HepG2 (cell line): ENCODE measurements around the gene DOK4. TPM values are rescaled to one million over a fixed set of nuclear protein-coding genes. Genes with fewer than 3 reads are reported as not detected.

Experiments
- ARID4A ChIP-seq: sonication (generic); formaldehyde crosslinking; IDR thresholded peaks from 2 replicates; pipeline ENCODE4 v1.5.0; 2020; ENCODE audit warnings: mild to moderate bottlenecking, missing genetic modification reagents, borderline replicate concordance
- CREB1 ChIP-seq, 2 experiments: fragments of 450-650 bp in 1 of 2; IDR thresholded peaks; 2 replicates each; pipeline ENCODE4 v1.6.1; 2016 to 2017; ENCODE audit warnings: control low read depth in 1 of 2, mild to moderate bottlenecking in 1 of 2, missing compliant biosample characterization in 1 of 2, missing genetic modification characterization in 1 of 2
- HDAC6 ChIP-seq: fragments of 200-600 bp; sonication (generic); IDR thresholded peaks from 2 replicates; pipeline ENCODE4 v1.7.0; 2017; ENCODE audit warnings: mild to moderate bottlenecking, antibody characterized with exemption, low read length, low read depth
- MIXL1 ChIP-seq: IDR thresholded peaks from 2 replicates; pipeline ENCODE4 v1.6.1; 2016
- MTA3 ChIP-seq: sonication (generic); formaldehyde crosslinking; IDR thresholded peaks from 2 replicates; pipeline ENCODE4 v1.4.0; 2020; ENCODE audit warnings: missing genetic modification reagents
- NONO ChIP-seq, 2 experiments: fragments of 450-650 bp in 1 of 2; sonication (generic) in 1 of 2; formaldehyde crosslinking in 1 of 2; IDR thresholded peaks in 1 of 2; conservative IDR thresholded peaks in 1 of 2; 2 replicates each; pipeline versions ENCODE4 v1.6.1 to v1.8.0; 2017 to 2022; ENCODE audit warnings: mild to moderate bottlenecking in 1 of 2, missing genetic modification reagents in 1 of 2, moderate library complexity in 1 of 2
- RFXAP ChIP-seq: sonication (generic); formaldehyde crosslinking; IDR thresholded peaks from 2 replicates; pipeline ENCODE4 v1.4.0; 2020; ENCODE audit warnings: missing genetic modification reagents, borderline replicate concordance
- SSRP1 ChIP-seq: IDR thresholded peaks from 2 replicates; pipeline ENCODE4 v1.6.1; 2016; ENCODE audit warnings: control low read depth
- TAF15 ChIP-seq: fragments of 200-400 bp; formaldehyde crosslinking; IDR thresholded peaks from one replicate; pipeline ENCODE4 v1.6.1; 2018; ENCODE audit warnings: mild to moderate bottlenecking, low read depth, low read length; ENCODE audit not compliant: poor library complexity, severe bottlenecking
- TCF7 ChIP-seq: sonication (generic); IDR thresholded peaks from 2 replicates; pipeline ENCODE4 v1.6.1; 2016; ENCODE audit warnings: antibody characterized with exemption, low read depth
- ZNF18 ChIP-seq: sonication (generic); formaldehyde crosslinking; IDR thresholded peaks from 2 replicates; pipeline ENCODE4 v1.8.0; 2022; ENCODE audit warnings: mild to moderate bottlenecking, missing genetic modification reagents; ENCODE audit not compliant: insufficient replicate concordance
- ZNF333 ChIP-seq: sonication (generic); formaldehyde crosslinking; IDR thresholded peaks from 2 replicates; pipeline ENCODE4 v1.4.0; 2020; ENCODE audit warnings: mild to moderate bottlenecking, missing genetic modification reagents, borderline replicate concordance
- ZNF383 ChIP-seq: sonication (generic); formaldehyde crosslinking; IDR thresholded peaks from 2 replicates; pipeline ENCODE4 v1.4.0; 2020; ENCODE audit warnings: missing genetic modification reagents, mild to moderate bottlenecking, borderline replicate concordance
- ZNF543 ChIP-seq: sonication (generic); formaldehyde crosslinking; IDR thresholded peaks from 2 replicates; pipeline ENCODE4 v1.4.0; 2020; ENCODE audit warnings: mild to moderate bottlenecking, missing genetic modification reagents
- ZNF749 ChIP-seq: sonication (generic); formaldehyde crosslinking; IDR thresholded peaks from 2 replicates; pipeline ENCODE4 v1.8.0; 2022; ENCODE audit warnings: mild to moderate bottlenecking, missing genetic modification reagents, moderate library complexity, borderline replicate concordance
- ZNF891 ChIP-seq: sonication (generic); formaldehyde crosslinking; IDR thresholded peaks from 2 replicates; pipeline ENCODE4 v1.5.0; 2020; ENCODE audit warnings: mild to moderate bottlenecking, missing genetic modification reagents
- polyA plus RNA-seq, 8 experiments: library from polyadenylated mRNA; depleted of rRNA in 3 of 8; stranded (reverse) in 7 of 8; unstranded in 1 of 8; fragments of >200 nt; fragmentation: Illumina TruSeq in 4 of 8; extraction: Trizol in 4 of 8; gene quantifications; 2 replicates each; pipeline versions ENCODE4 v1.2.1 to v1.2.3, GENCODE V29; 2011 to 2016; ENCODE audit warnings: low read depth in 4 of 8, missing spikeins in 1 of 8, mixed read lengths in 1 of 8; ENCODE audit not compliant: insufficient read depth in 1 of 8
- total RNA-seq, 5 experiments: library from RNA; depleted of rRNA; stranded (reverse); fragments of >200 nt; fragmentation: Illumina TruSeq; extraction: Trizol; gene quantifications; 2 replicates each; pipeline ENCODE4 v1.2.3, GENCODE V29; 2016; ENCODE audit warnings: low read depth in 1 of 5
- TF ChIP-seq, protein P1 (sequence below): sonication (generic); formaldehyde crosslinking; IDR thresholded peaks from 2 replicates; pipeline ENCODE4 v1.4.0; 2020; ENCODE audit warnings: missing genetic modification reagents
- TF ChIP-seq, protein P2 (sequence below): sonication (generic); formaldehyde crosslinking; IDR thresholded peaks from 2 replicates; pipeline ENCODE4 v1.4.0; 2020; ENCODE audit warnings: mild to moderate bottlenecking, missing genetic modification reagents, borderline replicate concordance

DOK4 gene
- total and polyA plus RNA-seq, 2 of the 13 experiments (the other 11 are each of a cell fraction or from before 2014, with no cell fraction given), result 52.7 to 70.0 TPM

- TF ChIP-seq ZNF333 (CRISPR knock-in tag) (peak; percentile 40), SSRP1 (CRISPR knock-in tag) (no peak), CREB1 (IDR thresholded peaks at IDR 0.05) (peak; percentile 91), CREB1 (CRISPR knock-in tag; IDR thresholded peaks at IDR 0.05) (peak; percentile 93), RFXAP (peak; percentile 87; the same call in 1 of the 2 replicates), TCF7 (no peak), ZNF891 (CRISPR knock-in tag) (peak; percentile 79; the same call in 1 of the 2 replicates), ZNF749 (no peak; the same call in 1 of the 2 replicates), ZNF543 (CRISPR knock-in tag) (peak; percentile 90), HDAC6 (no peak), NONO (IDR thresholded peaks at IDR 0.05) (no peak), NONO (CRISPR knock-in tag; conservative IDR thresholded peaks at IDR 0.05) (peak; percentile 99), MTA3 (CRISPR knock-in tag) (no peak), MIXL1 (CRISPR knock-in tag) (peak; percentile 77), ARID4A (peak; percentile 99), TAF15 (peak; percentile 22), ZNF18 (CRISPR knock-in tag) (peak; percentile 94), ZNF383 (CRISPR knock-in tag) (0 out of 2 replicates have a peak, but pooled peaks have one; percentile 48)
- TF ChIP-seq, protein P1, sequence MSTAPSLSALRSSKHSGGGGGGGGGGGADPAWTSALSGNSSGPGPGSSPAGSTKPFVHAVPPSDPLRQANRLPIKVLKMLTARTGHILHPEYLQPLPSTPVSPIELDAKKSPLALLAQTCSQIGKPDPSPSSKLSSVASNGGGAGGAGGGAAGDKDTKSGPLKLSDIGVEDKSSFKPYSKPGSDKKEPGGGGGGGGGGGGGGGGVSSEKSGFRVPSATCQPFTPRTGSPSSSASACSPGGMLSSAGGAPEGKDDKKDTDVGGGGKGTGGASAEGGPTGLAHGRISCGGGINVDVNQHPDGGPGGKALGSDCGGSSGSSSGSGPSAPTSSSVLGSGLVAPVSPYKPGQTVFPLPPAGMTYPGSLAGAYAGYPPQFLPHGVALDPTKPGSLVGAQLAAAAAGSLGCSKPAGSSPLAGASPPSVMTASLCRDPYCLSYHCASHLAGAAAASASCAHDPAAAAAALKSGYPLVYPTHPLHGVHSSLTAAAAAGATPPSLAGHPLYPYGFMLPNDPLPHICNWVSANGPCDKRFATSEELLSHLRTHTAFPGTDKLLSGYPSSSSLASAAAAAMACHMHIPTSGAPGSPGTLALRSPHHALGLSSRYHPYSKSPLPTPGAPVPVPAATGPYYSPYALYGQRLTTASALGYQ, result peak; percentile 56; the same call in 1 of the 2 replicates
- TF ChIP-seq, protein P2, sequence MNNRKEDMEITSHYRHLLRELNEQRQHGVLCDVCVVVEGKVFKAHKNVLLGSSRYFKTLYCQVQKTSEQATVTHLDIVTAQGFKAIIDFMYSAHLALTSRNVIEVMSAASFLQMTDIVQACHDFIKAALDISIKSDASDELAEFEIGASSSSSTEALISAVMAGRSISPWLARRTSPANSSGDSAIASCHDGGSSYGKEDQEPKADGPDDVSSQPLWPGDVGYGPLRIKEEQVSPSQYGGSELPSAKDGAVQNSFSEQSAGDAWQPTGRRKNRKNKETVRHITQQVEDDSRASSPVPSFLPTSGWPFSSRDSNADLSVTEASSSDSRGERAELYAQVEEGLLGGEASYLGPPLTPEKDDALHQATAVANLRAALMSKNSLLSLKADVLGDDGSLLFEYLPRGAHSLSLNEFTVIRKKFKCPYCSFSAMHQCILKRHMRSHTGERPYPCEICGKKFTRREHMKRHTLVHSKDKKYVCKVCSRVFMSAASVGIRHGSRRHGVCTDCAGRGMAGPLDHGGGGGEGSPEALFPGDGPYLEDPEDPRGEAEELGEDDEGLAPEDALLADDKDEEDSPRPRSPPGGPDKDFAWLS (CRISPR knock-in tag), result peak; percentile 86; the same call in 1 of the 2 replicates
These were observed 38.9 kb downstream of the DOK4 start, which contains the start of the genes CIAPIN1 and COQ9 (continued) for GRCh38 chr16:57447186-57447962.
